GM19395 (cell line): ENCODE measurements around the gene FAAP20.
A peak's percentile ranks its signal among the peaks of the same experiment; 100 is the strongest.

Experiments
- ATAC-seq: cut with Tn5 transposase; IDR thresholded peaks from one replicate; pipeline ENCODE4 v1.9.1; 2021; ENCODE audit warnings: mild to moderate bottlenecking, moderate library complexity; ENCODE audit not compliant: unreplicated experiment

FAAP20 gene, protein sequence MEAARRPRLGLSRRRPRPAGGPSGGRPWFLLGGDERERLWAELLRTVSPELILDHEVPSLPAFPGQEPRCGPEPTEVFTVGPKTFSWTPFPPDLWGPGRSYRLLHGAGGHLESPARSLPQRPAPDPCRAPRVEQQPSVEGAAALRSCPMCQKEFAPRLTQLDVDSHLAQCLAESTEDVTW

DNA sequence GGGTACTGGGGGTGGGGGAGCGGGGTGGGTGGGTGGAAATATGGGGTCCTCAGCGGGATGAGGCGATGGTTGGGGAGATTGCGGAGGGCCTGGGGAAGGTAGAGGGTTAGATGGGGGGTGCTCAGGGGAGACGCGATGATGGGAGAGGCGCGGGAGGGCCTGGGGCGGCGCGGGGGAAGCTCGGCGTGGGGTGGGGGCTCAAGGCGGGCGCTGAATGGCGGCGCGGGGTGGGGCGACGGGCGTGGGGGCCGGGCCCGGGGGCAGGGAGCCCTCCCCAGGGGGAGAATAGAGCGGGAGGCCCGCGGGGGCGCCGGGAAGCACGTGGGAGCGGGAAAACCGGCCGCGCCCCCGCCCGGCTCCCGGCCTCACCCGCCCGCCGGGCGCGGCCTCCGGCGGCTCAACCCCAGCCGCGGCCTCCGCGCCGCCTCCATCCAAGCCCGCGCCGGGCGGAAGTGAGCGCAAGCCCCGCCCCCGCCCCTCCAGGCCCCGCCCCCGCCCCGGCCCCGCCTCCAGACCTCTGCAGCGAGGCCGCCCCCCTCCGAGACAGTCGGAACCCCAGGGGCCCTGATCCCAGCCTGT is at the start of gene FAAP20:
FAAP20 (minus strand) TSS at position 454 of the 579 bp plus-strand sequence; CDS start at position 431, 23 bp downstream.
- ATAC-seq: peak; percentile 55

DNA sequence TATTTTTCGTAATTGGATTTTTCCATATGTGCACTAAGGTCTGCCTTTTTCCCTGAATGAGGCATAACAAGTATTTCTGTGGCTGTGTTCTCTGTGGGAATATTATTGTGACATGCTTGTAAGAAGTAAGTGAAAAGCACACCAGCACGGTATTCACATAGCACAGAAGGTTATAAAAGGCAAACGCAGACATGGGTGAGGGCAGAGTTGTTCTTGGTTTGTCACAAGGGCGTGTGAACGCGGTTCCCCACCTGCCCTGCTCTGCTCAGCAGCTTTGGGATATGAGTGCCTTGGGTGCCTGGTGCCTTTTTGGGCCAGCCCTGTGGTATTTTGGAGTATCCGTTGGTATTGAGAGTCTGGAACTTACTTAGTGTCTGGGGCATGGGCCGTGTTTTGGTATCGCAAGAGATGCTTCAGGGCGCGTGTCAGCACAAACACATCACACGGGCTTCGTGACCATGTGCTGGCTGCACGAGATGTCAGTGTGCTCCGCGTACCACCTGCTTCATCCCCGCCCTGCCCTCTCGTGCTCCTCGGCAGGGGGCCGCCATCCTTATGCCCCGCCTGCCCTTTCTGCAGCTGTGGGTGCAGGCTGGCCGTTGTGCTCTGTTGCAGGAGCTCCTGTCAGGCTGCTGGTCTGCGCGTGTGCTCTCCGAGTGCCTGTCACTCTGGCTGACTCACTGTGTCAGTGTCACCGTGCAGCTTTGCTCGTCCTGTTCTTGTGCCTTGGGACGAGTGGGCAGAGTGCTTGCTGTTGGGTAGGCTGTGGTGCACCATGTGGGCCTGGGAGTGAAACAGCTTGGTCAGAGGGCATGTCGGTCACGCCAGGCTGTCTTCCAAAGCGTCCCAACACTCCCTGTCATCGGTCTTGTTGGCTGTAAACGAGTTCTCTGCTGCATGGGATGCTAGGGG is 48.5 kb upstream of the FAAP20 start:
- ATAC-seq: no peak

DNA sequence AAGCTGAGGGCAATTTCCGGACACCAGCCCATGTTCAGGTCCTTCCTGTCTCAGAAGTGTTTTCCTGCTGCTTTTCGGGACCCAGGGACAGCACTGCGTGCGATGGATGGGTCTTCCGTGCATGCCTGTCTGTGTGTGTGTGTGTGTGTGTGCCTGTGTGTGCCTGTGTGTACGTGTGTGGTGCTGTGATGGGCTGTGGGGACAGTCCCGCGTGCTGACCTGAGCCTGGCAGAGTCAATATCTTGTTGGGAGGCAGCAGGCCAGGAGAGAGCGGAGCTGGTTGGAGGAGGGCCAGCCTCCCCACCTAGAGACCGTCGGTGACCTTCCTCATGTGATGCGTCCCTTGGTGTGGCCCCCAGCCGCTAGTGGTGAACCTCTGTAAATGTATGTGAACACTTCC is 47.2 kb upstream of the FAAP20 start:
- no peak for ATAC-seq

DNA sequence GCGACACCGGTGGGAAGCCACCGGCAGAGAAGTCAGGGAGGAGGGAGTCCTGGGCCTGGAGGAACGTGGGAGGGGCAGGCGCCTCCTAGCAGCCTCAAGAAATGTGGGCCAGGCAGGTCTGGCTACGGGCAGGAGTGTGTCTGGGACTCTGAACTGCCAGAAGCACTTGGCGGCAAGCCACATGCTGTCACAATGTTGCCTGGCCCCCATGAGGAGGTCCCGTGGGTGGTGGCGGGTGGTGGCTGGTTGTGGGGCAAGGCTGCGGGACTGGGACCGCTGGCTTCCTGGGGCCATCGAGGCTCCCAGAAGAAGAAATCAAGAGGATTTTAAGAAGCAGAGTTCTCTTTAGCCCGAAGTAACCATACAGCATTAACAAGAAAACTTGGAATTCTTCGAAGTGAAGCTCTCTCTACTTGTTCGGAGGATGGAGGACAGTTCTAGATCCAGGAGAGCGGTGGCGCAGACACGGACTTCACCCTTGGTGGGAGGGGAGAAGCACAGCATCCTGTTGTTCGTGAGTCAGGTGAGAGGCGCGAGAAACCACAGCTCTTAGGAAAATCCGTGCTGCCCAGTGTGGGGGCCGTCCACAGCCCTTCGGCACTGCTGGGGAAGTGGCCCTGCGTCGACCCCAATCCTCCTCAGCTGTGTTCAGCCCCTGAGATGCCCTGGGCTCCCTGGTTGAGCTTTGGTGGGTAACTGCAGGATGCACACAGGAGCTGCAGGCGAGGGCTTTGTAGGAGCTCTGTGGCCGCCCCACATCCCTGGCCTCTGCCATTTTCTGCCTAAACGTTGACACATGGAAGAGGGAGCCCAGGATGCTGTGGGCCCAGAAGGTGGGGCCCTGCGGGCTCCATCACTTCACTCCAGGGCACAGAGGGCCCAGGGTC is 45.9 kb upstream of the FAAP20 start:
- no peak for ATAC-seq

DNA sequence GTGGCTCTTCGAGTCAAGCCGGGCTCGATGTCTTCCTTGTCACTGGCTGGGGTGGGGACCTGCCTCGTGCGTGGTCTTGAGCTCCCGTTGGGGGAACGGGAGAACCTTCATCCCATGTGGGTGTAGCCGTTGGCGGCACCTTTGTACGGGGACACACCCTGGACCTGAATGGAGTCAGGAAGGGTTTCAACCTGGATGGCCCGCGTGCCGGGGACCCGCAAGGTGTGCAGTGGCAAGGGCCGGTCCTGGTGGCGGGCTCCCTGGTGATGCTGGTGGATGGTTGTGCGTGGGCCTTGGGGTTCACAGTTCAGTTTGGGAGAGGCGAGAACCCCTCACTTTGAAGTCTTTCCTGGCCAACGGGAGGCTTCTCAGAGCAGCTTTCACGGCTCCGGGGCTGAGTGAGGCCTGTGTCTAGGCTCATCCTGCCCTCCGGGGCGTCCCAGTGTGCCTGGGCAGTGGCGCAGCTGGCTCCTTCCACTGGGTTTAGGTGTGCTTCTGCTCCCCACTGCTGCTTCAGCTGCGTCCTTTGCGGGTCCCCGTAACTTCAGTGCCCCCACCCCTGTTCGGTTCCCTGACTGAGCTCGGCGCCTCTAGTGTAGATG is 44.9 kb upstream of the FAAP20 start:
- ATAC-seq: no peak

DNA sequence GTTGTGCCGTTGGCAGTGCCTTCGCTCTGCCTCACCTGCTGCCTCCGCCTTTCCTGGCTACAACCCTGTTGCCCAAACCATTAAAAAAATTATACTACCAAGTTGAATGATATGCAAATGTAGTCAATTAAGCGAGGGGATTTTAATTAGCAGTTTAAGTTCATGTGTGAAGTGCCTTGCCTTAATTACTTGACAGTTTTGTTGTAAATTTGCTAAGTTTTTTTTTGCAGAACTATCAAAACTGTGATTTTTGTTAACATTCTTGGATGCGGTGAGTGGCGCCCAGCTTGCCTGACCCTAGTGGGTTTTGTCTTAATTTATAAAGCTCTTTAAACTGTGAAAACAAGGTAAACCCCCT is 44.4 kb upstream of the FAAP20 start:
- no peak for ATAC-seq

DNA sequence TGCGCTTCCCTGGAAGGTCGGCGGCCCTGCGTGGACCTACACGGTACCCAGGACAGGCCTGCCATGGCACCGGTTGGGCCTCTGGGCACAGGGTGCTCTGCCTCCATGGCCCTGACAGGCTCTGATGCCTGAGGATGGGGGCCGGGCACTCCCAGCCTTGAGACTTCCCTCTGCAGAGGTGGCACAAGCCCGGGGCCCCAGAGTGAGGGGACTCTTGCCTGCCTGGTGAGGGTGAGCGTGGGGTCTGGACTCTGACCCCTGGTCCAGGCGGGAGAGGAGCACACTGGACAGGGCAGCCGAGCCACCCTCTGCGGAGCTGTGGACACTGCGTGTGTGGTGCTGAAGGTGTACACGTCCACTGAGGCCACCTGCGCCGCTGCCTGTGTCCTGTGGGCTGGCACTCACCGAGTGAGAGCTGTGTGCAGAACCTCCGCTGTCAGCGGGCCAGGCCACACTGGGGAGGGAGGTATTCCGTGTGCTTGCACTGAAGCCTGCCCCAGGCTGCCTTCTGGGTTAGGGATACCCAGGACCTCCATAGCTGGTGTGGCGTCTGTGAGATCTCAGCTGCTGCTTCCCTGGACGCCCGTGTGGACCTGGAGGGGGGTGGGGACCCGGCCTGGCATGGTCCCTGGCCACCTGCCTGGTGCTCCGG is 43.9 kb upstream of the FAAP20 start:
- ATAC-seq: no peak

DNA sequence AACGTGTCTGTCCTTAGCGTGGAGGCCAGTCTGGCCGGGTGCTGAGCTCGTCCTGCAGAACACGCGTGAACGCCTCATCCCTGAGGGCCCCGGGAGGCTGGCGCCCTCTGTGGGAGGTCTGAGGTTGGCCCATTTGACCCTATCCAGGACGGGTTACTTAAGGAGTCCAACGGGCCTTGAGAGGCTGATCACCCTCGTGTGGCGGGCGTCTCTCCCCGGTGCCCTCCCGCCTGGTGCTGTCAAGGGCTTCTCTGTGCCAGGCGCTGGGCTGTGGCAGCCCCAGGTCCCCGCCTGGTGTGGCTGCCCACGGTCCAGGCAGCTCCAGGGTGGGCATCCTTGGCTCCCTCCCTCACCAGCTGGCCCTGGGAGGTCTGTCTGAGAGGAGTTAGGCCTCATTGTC is 43.2 kb upstream of the FAAP20 start:
- no peak for ATAC-seq

DNA sequence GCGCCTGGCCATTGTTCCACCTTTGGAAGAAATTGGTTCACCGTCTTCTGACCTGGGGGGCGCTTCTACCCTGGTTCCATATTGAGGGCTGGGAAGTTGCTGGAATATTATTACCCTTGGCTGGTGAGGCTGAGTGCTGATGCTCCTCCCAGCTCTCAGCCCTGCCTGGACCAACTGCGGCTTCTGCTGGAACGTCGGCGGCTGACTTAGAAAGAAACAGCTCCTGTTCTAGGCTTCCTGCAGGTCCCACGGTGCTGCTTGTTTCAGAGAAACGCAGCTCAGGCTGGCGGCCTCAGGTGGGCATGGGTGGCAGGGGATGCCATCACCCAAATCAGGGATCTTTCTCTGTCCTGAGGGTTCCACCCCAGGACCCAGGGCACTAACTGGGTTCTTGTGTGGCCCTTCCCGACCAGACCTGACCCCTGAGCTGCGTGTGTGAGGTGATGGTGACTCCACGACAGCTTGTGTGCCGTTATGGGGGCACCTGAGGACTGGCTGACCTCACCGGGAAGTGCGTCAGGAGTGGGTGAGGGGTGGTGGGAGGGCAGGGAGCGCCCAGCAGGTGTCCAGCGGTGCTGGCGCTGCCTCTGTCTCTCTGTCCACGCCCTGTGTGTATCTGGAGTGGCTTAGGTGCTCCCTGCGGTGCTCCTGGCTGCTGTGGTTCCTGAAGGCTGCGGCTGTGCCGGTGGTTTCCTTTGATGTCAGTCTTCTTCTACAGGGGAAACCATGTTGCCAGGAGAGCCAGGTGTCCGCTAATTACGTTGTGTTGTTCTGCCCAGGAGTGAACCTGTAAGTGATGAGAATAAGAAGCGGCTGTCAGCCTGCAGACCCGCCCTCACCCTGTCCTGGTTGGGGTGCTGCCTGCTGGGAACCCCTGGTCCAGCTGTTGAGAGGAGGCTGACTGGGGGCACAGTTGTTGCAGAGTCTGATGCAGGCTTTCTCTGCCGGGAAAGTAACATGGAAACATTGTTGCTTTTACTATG is 42.4 kb upstream of the FAAP20 start:
- ATAC-seq: no peak

DNA sequence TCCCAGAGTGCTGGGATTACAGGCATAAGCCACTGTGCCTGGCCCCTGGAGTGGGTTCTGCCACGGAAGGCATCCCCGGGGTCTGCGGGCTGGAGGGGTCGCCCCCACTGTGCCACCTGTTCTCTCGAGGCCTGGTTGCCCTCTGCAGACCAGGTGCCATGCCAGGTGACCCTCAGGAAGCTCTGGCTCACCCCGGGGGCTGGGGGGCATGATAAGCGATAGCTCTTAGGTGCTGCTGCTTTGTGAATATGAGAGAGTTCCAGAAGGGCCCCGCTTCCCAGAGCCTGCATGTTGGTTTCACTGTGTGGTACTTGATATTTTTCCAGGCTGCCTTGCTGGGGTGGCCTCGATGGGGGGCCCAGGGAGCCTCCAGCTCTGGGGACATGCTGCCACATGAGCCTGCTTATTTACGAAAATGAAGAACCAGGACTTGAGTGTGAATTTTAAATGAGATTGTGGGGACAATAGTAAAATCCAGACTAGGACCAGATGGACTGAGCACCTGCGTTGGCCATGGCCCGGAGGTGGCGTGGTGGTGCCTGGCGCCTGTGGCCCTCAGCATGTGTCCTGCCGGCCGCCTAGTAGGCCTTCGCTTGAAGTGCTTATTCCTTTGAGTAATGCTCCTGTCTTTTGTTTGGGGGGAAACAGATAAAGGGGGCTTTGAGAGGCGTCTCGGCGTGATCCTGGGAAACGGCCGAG is 40.9 kb upstream of the FAAP20 start:
- no peak for ATAC-seq

DNA sequence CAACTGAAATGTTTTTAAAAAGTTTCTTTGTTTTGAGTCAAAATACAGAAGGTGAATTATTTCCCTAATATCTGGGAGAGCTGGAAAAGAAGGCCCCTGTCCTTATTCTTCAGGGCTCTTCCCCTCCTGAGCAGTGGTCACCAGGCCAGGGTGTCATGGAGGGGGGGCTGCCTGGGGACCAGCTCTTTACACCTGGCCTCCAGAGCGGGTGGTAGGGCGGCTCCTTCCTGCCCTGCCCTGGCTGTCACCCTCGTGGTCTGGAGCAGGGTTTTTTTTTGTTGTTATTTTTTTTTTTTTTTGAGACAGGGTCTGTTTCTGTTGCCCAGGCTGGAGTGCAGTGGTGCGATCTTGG is 40.2 kb upstream of the FAAP20 start:
- no peak for ATAC-seq

DNA sequence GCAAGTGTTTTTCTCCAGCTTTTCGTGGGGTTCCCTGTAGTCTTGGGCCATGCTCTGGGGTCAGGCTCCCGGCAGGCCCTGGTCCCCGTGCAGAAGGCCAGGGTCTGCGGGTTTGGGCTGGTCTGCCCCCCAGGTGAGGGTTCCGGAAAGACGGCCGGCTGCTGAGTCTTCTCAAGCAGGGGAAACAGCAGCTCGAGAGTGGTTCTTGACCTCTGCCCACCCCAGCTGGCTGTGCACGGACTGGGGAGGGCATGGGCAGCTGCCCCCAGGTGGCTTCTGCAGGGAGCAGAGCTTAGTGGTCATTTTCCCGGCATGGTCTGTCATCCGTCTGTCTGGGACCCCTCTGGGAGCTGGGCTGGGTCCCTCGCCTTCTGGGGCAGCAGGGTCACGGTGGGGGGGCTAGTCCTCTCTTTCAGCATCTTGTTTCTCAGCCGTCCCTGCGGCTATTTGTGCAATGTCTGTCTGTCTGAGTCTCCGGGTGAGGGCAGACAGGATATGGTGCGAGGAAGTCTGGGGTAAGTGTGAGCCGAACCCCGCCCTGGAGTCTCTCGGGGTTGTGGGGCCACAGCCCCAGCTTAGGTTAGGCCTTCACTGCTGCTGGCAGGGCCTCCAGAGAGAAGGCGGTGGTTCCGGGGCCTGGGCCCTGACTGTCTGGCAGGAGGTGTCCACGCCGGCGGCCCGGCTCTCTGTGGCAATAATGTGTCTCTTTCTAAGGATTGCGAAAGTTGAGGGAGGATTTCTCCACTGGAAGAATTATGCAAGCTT is 39.6 kb upstream of the FAAP20 start:
- ATAC-seq: no peak

DNA sequence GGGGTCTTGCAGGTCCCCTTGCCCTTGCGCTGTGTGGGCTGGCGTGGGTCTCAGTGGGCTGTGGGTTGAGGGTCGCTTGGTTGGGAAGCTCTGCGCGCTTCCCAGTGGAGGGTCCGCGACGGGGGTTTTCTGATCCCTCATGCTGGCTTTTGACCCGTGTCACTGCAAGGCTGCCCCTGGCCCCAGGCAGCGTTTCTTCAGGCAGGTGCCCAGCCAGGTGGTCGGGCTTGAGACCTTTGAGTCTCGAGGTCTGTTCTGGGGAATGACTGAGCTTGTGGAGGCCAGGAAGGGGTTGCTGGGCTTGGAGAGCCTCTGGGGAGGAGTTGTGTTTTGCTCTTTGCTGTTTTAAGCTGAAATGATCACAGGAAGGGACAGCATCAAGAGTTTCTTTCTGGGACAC is 38.9 kb upstream of the FAAP20 start:
- ATAC-seq: no peak

DNA sequence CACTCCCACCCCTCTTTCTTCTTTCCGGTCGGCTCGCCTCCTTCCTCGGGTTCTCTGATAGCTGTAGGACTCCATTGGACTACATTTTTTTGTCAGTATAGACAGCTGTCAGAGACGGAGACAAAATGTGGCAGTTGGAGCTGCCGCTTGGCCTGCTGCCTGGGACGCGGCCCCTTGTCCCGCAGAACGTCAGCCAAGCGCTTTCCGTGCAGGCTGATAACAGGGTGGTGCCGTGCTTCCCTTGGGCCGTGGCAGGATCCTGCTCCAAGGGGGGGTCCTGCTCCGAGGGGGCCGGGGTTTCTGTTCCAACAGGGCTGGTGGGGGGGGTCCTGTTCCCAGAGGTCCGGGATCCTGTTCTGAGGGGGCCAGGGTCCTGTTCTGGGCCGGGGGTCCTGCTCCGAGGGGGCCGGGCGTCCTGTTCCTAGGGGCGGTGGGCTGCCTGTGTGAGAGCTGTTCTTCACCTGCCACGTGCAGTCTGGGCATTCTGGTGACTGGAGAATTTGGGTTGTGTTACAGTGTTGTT is 38.4 kb upstream of the FAAP20 start:
- no peak for ATAC-seq

DNA sequence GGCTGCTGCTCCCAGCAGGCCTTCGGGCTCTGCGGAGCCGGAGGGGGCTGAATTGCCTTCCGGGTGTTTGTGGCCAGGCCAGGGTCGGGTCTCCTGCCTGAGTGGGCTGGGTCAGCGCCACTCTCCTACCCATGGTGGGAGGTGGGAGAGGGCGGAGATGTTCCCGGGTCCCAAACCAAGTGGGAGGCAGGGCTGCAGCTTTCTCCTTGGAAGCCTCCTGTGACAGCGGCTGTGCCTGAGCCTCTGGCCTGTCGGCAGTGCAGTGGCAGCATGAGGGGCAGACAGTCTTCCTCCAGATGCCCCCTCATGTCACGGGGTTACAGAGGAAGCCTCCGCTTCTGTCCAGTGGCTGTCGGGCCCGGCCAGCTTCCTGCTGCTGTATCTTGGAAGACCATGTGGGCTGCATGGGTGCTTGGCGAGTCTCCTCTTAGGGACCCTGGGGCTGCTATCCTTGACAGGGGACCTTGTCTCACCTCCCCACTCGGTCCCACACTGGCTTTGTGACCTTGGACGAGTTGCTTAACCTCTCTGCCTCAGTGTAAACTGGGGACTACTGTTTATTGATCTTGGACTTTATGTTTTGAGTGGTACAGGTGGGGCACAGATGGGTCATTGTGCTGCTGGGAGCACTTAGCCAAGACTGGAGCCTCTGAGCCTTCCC is 37.8 kb upstream of the FAAP20 start:
- no peak for ATAC-seq

DNA sequence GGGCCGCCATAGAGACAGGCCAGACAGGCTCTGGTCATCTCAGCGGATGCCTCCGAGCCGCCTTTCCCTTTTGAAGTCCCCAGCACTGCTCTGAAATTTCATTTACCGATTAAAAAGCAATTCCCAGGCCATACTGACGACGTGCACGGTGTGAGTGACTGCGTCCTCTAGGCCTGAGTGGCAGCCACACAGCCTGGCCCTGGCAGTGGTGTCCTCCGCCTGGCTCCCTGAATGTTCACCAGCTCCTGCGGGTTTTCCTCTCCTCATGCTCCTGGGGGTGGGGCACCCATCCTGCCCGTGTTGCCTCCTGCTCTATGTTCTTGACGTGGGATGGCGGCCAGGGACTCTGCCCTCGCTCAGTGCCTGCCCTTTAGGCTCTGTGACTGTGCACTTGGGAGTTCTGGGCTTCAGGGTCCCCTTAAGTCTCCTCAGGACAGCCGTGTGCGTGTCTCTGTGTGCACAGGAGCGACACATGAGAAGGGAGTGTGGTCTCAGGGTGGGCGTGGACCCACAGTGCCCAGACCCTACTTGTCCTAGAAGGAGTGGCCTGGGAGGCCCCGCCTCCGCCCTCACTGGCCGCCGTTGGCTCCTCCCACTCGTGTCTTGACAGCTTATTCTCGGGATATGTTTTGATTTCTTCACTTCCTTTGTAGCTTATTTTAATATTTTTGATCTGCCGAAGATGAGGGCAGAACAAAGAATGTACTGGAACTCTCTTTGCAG is 37.1 kb upstream of the FAAP20 start:
- ATAC-seq: no peak
